Eye (tissue), 1 donor: ENCODE results near the gene FOCAD.
A peak's percentile ranks its signal among the peaks of the same experiment; 100 is the strongest.
"Not testable (repeated sequence)": the region's sequence is repeated elsewhere in the genome, so short reads cannot be mapped to it uniquely, and the experiment has no call there.

ENCODE experiments used
- DNase-seq: peaks from one replicate; pipeline ENCODE4 v3.0.0-alpha.2; 2015

The FOCAD gene

DNA sequence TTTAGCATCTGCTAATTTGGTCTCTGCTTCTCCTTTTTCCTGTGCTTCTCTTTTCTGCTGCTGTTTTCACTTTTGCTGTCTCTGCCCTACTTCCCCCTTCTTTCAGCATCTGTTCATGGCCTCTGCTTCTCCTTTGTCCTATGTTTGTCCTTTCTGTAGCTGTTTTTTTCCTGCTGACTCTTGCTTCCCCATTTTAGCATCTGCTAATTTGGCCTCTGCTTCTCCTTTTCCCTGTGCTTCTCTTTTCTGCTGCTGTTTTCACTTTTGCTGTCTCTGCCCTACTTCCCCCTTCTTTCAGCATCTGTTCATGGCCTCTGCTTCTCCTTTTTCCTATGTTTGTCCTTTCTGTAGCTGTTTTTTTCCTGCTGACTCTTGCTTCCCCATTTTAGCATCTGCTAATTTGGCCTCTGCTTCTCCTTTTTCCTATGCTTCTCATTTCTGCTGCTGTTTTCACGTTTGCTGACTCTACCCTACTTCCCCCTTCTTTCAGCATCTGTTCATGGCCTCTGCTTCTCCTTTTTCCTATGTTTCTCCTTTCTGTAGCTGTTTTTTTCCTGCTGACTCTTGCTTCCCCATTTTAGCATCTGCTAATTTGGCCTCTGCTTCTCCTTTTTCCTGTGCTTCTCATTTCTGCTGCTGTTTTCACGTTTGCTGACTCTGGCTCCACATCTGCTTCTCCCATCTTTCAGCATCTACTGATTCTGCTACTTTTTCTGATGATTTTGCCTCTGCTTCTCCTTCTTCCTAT, 290.3 kb downstream of the FOCAD start:
- DNase-seq, result not testable (repeated sequence)

- no peak for DNase-seq
Measured at GRCh38 chr9:20978249-20978648, 294.2 kb downstream of the FOCAD start.

DNA sequence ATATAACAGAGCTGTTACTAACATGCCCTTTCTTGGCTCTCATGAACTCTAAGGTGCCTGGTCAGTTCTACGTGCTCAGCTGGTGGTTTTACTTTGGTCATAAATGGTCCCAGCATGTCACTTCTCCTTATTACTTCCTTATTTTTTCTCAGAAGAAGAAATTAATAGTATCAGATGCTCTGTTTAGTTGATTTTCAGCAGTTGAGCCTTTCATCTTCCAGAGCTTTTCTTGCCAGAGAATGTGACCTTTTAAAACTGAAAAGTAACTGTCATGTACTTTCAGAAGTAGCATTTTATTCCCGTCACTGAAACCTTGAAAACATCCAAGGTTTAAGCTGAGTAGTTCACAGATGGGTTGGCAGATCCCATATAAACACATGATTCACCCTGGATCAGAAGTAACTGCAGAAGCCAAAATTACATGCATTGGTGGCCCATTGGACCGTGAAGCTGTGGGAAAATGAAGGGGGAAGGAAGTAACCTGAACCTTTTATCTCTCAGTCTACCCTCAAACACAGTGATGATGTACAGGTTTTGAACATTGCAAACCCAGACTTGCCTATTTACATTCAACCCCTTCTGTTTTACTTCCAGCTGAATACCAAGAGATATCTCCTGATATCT, 296.9 kb downstream of the FOCAD start:
- DNase-seq, result peak; percentile 43

- peak; percentile 57 for DNase-seq
Measured at GRCh38 chr9:20981486-20981885, 297.4 kb downstream of the FOCAD start.

GRCh38 chr9:20984506-20984905, 300.4 kb downstream of the FOCAD start:
- no peak for DNase-seq

- DNase-seq, result no peak
Measured at GRCh38 chr9:20985851-20986600, 302.0 kb downstream of the FOCAD start.

- DNase-seq, result no peak
Measured at GRCh38 chr9:20987521-20987920, 303.5 kb downstream of the FOCAD start.

GRCh38 chr9:20988061-20988460, 304.0 kb downstream of the FOCAD start:
- DNase-seq, result no peak

GRCh38 chr9:20988671-20989315, 304.7 kb downstream of the FOCAD start:
- no peak for DNase-seq

- no peak for DNase-seq
Measured at GRCh38 chr9:20989923-20990341, 305.9 kb downstream of the FOCAD start.

DNA sequence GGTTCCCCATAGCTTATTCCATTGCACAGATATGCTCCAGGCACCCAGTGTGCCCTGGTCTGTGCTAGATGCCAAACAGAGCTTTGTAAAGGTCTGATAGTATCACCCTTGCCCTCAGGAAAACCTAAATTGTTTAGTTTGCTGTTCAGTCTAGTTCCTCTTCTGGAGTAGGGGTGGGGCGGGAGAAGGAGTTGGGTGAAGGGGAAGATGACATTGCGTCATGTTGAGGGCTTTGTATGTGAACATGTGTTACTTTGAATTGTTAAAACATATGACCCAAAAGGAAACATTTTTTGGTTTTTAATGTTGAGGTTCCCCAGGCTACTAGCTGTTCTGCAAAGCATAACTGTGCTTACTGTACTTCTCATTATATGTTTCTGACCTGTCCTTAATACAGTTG, 306.8 kb downstream of the FOCAD start:
- DNase-seq, result no peak

- DNase-seq, result no peak
Measured at GRCh38 chr9:20994486-20994885, 310.4 kb downstream of the FOCAD start.

DNA sequence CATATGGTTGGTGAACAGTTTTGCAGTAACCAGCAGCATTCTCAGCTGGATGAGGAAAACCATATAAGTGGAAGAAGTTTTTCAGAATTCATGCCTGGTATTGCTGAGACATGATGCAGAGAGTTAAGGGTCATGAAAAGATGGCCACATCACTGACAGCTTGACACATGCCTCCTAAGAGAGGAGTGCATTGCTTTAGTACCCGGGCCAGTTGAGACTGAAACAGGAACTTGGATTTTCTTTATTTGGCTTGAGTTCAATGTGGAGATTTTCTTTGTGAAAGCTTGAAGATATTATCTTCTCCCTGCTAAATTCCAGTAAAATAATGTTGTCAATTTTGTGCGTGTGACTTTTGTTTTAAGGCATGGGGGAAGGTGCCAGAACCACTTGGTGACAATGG, 311.6 kb downstream of the FOCAD start:
- DNase-seq, result no peak

DNA sequence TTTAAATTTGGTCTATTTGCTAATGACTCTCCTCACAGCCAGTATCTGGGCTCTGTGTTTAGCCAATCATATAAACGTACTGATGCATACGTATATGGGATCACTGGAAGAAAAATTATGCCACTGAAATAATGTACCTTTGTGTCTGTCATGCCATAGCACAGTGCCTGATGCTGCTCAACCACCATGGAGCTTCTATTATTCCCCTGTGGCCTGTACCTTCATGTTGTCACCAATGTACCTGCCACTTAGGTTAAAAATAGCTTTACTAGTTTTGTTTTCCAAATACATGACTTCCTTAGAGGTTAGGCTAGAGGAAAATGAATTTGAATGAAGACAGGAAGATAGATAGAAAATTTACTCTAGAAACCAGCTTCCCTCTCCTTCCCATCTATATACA, 312.8 kb downstream of the FOCAD start:
- DNase-seq, result no peak

DNA sequence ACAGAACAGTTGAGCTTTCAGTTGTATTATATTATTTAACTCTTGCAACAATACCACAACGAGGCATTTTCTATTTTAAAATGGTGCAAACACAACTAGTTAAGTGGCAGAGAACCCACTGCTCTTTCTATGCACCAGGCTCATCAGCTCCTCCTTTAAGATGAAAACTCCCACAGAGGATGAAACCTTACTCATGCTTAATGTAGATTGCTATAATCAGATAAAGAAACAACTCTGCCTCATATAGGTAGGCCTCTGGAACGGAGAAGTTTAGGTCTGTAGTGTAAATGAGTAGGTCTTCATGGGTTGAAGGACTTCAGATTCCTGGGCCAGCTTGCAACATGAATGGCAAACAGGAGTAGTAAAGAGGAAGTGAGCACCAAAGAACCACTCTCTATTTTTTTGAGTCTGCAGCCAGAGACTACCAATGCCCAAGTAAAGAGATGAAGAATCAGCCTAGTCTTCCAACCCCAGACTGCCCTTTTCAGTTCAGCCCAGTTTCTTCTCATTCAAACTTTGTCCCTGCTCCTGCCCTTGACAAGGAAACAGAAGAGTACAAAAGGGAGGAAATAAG, 313.5 kb downstream of the FOCAD start:
- no peak for DNase-seq

DNA sequence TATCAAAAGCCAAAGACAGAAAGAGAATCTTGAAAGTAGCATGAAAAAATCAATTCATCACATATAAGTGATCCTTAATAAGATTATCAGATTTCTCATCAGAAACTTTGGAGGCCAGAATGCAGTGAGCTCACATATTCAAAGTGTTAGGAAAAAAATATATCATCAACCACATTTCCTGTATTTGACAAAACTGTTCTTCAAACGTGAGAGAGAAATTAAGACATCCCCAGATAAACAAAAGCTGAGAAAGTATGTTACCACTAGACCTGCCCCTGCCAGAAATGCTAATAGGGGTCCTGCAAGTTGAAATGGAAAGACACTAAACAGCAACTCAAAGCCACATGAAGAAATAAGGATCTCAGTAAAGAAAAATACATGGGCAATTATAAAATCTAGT, 317.5 kb downstream of the FOCAD start:
- no peak for DNase-seq

DNA sequence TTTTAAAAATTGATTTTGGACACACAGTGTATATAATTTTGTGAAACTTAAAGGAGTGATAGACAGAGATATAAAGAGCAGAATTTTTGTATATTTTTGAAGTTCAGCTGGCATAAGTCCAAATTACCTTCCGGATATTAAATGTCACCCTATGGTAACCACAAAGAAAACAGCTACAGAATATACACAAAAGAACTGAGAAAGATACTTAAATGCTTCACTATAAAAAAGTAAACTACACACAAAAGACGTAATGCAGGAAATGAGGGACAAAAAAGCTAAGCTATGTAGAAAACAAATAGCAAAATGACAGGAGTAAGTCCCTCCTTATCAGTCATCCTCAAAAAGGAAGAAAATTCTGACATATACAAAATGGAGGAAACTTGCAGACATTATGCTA, 318.0 kb downstream of the FOCAD start:
- no peak for DNase-seq

DNA sequence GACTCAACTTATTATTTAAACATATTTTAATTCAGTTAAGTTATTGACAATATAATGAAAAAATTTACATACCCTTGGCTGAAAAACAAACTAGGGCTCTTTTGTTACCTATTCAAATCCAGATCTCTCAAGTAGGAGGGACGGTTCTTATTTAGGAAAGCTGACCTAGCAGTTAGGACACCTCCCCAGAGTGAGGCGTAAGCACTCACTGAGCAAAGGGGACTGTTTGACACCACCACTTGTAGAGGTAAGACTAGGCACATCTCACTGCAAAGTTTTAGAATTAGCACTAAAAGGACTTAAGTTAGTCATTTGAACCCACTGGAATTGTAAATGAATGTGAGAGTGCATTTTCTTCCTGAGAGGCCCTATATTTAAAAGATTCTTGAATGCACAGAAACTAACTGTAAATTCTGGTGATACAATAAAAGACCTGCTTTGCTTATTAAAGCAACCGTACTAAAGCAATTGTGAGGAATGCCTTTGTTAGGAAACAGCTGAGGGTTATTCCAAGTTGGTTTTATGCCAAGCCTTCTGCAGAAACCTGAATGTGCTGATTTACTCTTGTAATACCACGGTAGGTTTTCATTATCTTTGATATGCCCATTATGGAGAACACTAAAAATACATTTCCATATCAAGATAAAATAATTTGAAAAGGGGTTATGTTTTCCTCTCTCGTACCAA, 331.2 kb downstream of the FOCAD start:
- DNase-seq, result peak; percentile 24

- DNase-seq, result no peak
Measured at GRCh38 chr9:21015995-21016394, 331.9 kb downstream of the FOCAD start.

DNA sequence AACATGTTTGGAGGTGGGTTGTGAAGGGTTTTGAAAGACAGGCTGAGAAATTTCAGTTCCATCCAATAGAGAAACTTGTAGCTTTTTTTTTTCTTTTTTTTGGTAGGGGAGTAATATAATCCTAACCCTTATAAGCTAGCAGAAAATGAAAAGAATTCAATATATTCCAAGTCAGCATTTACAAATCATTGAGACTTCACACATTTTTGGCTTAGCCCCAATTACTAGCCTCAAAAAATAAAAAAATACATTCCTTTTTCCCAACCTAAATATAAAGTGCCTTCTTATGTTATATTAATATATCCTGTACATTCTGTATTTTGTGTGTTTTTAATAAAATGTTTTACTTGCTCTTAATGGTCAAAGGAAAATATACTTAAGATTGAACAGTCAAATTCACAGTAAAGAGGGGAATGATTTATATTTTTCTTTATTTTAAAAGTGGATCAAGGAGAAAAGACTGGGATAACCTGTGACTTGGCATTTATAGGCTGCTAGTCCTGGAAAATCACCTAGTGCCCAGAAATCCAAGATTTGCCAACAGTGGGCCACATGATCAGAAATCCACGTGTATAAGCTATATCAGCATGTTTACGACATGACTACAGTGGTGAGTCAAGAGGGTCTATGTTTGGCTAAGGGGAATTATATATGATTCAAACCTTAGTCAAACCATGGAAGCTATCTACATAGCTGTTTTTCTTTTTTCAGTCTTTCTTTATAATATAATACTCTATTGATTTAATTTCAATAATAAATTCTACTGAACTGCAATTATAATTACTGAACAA, 332.8 kb downstream of the FOCAD start:
- no peak for DNase-seq

DNA sequence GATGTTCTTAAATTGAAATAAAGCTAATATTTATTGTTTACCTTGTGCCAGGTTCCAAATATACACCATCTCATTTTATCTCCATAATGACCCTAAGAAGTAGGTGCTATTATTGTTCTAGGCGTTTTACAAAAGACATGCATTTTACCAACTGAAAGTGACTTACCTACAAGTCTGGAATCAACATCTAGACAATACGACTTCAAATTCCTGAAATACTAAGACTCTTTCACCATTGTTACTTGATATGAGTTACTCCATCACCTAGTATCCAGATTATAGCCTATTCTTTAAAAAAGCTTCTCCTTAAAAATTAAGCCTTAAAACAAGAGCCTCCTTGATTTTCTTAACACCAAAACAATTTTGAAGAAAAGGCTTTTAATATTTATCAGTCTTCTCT, 334.1 kb downstream of the FOCAD start:
- no peak for DNase-seq

DNA sequence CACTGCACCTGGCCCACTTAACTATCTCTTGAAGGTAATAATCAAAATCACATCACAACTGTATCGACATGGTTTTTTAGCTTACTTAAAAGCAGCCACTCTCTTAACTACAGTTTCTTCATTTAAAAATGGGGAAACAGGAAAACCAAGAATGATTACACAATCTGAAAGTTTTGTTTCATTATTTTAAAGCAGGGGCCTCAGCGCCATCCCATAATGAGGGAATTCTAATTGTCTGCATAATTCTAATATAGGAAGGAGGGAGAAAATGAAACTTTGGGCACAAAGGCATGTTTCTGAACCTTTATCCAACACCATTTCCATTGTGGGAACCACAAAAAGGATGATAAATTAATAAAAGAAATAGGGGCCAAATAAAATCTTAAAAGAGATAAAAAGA, 339.8 kb downstream of the FOCAD start:
- DNase-seq, result no peak
